Esophagus squamous epithelium (tissue), 5 donors: ENCODE data around the gene BPIFB1. TPM values are rescaled to one million over a fixed set of nuclear protein-coding genes. Genes with fewer than 3 reads are reported as not detected.

ENCODE experiments used
- DNase-seq: peaks from one replicate; lab custom pipeline; 2025; lab: John Stamatoyannopoulos, UW
- H3K27ac ChIP-seq, 4 donors: fragments of 200-600 bp; sonication (generic); one replicate each; pipeline ENCODE4 v1.5.1; 2016 to 2019; ENCODE audit warnings: mild to moderate bottlenecking in 1 of 4
- H3K27me3 ChIP-seq, 4 donors: fragments of 200-600 bp; sonication (generic); 1 replicate in 3 of 4; 2 replicates in 1 of 4; pipeline versions ENCODE4 v1.5.1 to v1.6.0; 2017 to 2021; ENCODE audit warnings: antibody characterized with exemption in 1 of 4
- H3K36me3 ChIP-seq, 3 donors: fragments of 200-600 bp; sonication (generic); one replicate each; pipeline ENCODE4 v1.5.1; 2016 to 2019
- H3K4me1 ChIP-seq, 3 donors: fragments of 200-600 bp; sonication (generic); one replicate each; pipeline ENCODE4 v1.5.1; 2017 to 2019
- H3K4me3 ChIP-seq, 4 donors: fragments of 200-600 bp; sonication (generic); 1 replicate in 3 of 4; 2 replicates in 1 of 4; pipeline ENCODE4 v1.5.1; 2016 to 2019; ENCODE audit warnings: mild to moderate bottlenecking in 2 of 4, moderate library complexity in 1 of 4
- H3K9me3 ChIP-seq, 3 donors: fragments of 200-600 bp; sonication (generic); one replicate each; pipeline ENCODE4 v1.5.1; 2016 to 2019
- CTCF ChIP-seq, 6 experiments: fragments of 450-650 bp in 4 of 6; fragments of 200-600 bp in 2 of 6; sonication (generic) in 2 of 6; IDR thresholded peaks; one replicate each; pipeline ENCODE4 v1.5.1; 2016 to 2019; ENCODE audit warnings: antibody characterized with exemption in 6 of 6, mild to moderate bottlenecking in 4 of 6, moderate library complexity in 4 of 6
- POLR2A ChIP-seq, 4 donors: fragments of 450-650 bp; IDR thresholded peaks; one replicate each; pipeline ENCODE4 v1.6.1; 2017; ENCODE audit warnings: antibody characterized with exemption in 4 of 4, mild to moderate bottlenecking in 4 of 4, moderate library complexity in 3 of 4
- WGBS, 2 donors: methylation state at CpG; one replicate each; pipeline ENCODE4 v1.1.5; 2018; 5-methylcytosine and 5-hydroxymethylcytosine counted together
- intact Hi-C: fragments of 100-400 bp; cut with DNase I; formaldehyde crosslinking; loops from one replicate; pipeline ENCODE4 v1.15.0; 2022
- total RNA-seq, 4 donors: library from RNA; depleted of rRNA; stranded (reverse); fragments of >200 nt; gene quantifications; one replicate each; pipeline ENCODE4 v1.1.0, GENCODE V29; 2016
- donor health status: DM: yes; HTN: yes; CAD: no.

Gene BPIFB1
- total RNA-seq, 4 donors from 2014 or later = 0.38 to 99.4 (median 4.3) TPM; not detected in 1

- no peak for TF ChIP-seq POLR2A (IDR thresholded peaks at IDR 0.05)
- TF ChIP-seq CTCF (IDR thresholded peaks at IDR 0.05) = no peak
- no peaks in the 10 kb centered on the region for H3K4me1 ChIP-seq
- no peaks in the 10 kb centered on the region for H3K36me3 ChIP-seq
- no peaks in the 10 kb centered on the region for H3K9me3 ChIP-seq
- peaks cover 0 to 59% (median 0%) of the 10 kb centered on the region in 4 donors for H3K27me3 ChIP-seq
- intact Hi-C loops = no loop called here
- 81 to 93% methylated on average over 3 of the region's 3 CpGs for WGBS, 2 donors
- no peak overlapping the region for H3K27ac ChIP-seq
- no peak overlapping the region for H3K4me3 ChIP-seq
- DNase-seq = no peak
Observed at GRCh38 chr20:33316958-33317357, 33.9 kb downstream of the BPIFB1 start.

GRCh38 chr20:33317424-33318095, 34.5 kb downstream of the BPIFB1 start:
- H3K9me3 ChIP-seq = no peaks in the 10 kb centered on the region
- 88% methylated on average over 11 to 13 of the region's 14 CpGs for WGBS, 2 donors
- H3K27ac ChIP-seq = no peak overlapping the region
- intact Hi-C loops = no loop called here
- DNase-seq = no peak
- TF ChIP-seq CTCF (IDR thresholded peaks at IDR 0.05) = no peak
- TF ChIP-seq POLR2A (IDR thresholded peaks at IDR 0.05) = no peak
- no peak overlapping the region for H3K4me3 ChIP-seq
- no peaks in the 10 kb centered on the region for H3K4me1 ChIP-seq
- peaks cover 0 to 64% (median 0%) of the 10 kb centered on the region in 4 donors for H3K27me3 ChIP-seq
- H3K36me3 ChIP-seq = no peaks in the 10 kb centered on the region

- no peak for DNase-seq
- WGBS, 2 donors = 28 to 44% methylated on average over 5 of the region's 5 CpGs
- no peak overlapping the region for H3K27ac ChIP-seq
Observed at GRCh38 chr20:33318096-33318429, 35.0 kb downstream of the BPIFB1 start.

GRCh38 chr20:33320006-33320405, 37.0 kb downstream of the BPIFB1 start:
- no peaks in the 10 kb centered on the region for H3K9me3 ChIP-seq
- H3K27ac ChIP-seq = no peak overlapping the region
- peaks cover 0 to 82% (median 0%) of the 10 kb centered on the region in 4 donors for H3K27me3 ChIP-seq
- DNase-seq = no peak
- no peaks in the 10 kb centered on the region for H3K4me1 ChIP-seq
- WGBS, 2 donors = 77 to 100% methylated on average over 1 to 6 of the region's 10 CpGs
- intact Hi-C loops = no loop called here
- no peak for TF ChIP-seq POLR2A (IDR thresholded peaks at IDR 0.05)
- no peak for TF ChIP-seq CTCF (IDR thresholded peaks at IDR 0.05)
- H3K36me3 ChIP-seq = no peaks in the 10 kb centered on the region
- no peak overlapping the region for H3K4me3 ChIP-seq

More at GRCh38 chr20:33318096-33318429, 35.0 kb downstream of the BPIFB1 start:
- TF ChIP-seq POLR2A (IDR thresholded peaks at IDR 0.05) = no peak
- TF ChIP-seq CTCF (IDR thresholded peaks at IDR 0.05) = no peak
- H3K27me3 ChIP-seq = peaks cover 0 to 69% (median 0%) of the 10 kb centered on the region in 4 donors
- no peaks in the 10 kb centered on the region for H3K36me3 ChIP-seq
- H3K4me3 ChIP-seq = no peak overlapping the region
- H3K4me1 ChIP-seq = no peaks in the 10 kb centered on the region
- no peaks in the 10 kb centered on the region for H3K9me3 ChIP-seq
- intact Hi-C loops = no loop called here

GRCh38 chr20:33322456-33322855, 39.4 kb downstream of the BPIFB1 start:
- Histone ChIP-seq H3K36me3 (no peaks in the 10 kb centered on the region), H3K27me3 (peaks cover 0 to 91% (median 0%) of the 10 kb centered on the region in 4 donors), H3K9me3 (no peaks in the 10 kb centered on the region), H3K4me1 (no peaks in the 10 kb centered on the region), H3K4me3 (no peak overlapping the region), H3K27ac (no peak overlapping the region)
- 75 to 83% methylated on average over 3 of the region's 3 CpGs for WGBS, 2 donors
- intact Hi-C loops = no loop called here
- no peak for DNase-seq
- TF ChIP-seq CTCF (IDR thresholded peaks at IDR 0.05) (no peak), POLR2A (IDR thresholded peaks at IDR 0.05) (no peak)
